CD4-positive, alpha-beta T cell treated with Interferon gamma for 1 hour (primary cell): ENCODE measurements around the gene H1-8.

ENCODE experiments used
- DNase-seq: peaks from one replicate; pipeline ENCODE4 v3.0.0-alpha.2; 2020

H1-8 gene

DNA sequence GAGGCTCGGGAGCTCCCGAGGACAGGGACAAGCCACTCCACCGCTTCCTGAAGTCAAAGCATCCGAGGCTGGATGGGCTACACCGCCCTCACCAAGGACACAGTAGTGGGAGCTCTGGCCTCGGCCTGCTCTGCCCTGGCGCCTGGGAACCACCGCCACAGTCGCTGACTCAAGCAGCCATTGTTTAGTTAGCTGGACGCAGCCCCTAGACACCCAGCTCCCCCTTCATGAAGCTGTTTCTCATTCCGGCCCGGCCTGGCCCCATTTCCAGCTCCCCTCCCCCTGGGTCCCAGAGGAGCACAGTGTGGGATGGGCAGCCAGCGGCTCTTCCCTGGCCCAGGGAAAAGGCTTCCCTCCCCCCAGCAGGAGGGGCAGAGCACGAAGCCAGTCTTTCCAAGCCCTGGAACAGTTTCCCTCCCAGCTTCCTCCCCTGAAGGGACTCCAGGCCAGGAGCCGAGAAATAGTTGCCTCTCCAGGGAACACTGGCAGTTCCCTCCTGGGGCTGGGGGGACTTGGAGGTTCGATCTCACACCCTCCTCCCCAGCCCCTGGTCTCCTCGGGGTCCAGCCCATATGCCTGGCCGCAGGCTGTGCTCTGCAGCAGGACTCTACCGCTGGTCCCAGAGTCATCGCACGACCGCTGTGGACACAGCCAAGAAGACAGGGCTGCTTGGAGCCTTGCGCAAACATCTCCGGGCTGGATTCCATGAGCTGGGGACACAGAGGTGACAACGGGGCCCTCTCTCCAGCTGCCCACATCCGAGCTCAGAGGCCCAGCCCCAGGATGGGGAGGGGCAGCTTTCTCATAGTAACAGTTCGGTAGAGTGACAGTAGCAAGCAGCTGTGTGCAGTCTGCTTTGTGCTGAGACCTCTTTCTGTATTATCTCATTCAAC, 53.5 kb downstream of the H1-8 start:
- peak; percentile 20 for DNase-seq

DNA sequence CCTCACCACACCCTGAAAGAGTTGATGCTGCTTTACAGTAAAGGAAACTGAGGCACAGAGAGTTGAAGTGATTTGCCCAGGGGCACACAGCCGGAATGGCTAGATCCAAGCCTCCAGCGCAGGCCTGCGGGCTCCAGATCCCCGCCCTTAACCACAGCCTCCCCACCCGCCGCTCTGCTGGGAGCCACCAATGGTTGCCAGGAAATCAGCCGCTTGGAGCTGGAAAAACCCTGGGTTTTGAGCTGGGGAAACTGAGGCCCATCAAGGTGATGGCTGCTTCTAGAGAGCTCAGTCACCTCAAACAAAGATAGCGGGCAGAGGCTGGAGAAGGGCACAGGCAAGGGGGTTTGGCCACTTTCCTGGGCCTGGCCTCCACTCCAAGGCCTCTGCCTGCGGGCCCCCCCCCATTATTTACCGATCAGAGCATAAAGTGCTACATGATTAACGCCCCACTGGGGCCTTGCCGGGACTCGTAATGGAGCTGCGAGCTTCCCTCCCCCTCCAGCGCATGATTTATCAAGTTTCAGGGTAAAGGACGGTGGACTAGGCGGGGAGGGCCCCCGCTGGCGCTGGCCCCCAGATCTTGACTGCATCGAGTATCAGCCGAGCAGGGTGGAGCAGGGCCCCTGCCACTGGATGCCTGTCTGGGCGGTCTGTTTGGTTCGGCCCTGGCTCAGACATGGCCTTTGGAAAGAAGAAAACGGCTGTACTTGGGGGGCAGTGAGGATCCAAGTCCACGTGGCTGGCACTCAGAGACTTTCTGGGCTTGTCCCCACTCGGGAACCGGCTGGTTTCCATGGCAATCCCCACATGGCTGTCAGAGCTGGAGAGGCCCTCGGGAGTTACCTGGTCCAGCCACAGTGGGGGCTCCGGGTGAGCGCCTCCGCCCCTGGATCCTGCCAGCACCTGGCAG, 54.4 kb downstream of the H1-8 start:
- no peak for DNase-seq

DNA sequence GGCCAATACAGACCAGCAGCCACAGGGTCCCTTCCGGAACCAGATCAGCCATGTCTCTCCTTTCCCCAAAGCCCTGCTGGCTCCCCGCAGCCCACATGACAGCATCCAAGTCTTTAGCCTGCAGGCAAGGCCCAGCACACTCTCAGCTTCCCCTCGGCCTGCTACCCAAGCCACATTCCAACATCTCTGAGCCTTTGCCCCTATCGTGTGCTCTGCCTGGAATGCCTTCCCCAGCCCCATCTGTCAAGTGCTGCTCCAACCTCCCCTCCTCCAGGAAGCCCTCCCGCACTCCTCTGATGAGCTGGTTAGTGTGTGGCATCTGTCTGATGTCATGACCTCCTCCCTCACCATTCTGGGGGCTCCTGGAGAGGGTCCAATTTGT, 55.0 kb downstream of the H1-8 start:
- DNase-seq, result no peak

DNA sequence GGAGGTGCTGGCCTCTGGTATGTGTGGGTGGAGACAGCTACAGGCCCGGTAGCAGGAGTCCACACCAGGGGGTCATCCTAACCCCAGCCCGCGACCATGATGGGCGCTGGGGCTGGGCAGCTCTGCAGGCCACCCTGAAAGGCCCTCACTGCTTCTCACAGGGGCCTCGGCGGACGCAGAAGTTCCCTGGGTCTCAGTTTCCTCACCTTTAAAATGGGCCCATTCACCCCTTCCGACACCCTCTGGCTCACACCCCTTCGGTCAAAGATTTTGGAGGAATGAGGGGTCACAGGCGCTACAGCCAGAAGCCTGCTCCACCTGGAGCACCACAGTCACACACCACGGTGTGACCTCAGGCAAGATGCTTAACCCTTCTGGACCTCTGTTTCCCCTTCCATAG, 55.5 kb downstream of the H1-8 start:
- DNase-seq, result no peak

DNA sequence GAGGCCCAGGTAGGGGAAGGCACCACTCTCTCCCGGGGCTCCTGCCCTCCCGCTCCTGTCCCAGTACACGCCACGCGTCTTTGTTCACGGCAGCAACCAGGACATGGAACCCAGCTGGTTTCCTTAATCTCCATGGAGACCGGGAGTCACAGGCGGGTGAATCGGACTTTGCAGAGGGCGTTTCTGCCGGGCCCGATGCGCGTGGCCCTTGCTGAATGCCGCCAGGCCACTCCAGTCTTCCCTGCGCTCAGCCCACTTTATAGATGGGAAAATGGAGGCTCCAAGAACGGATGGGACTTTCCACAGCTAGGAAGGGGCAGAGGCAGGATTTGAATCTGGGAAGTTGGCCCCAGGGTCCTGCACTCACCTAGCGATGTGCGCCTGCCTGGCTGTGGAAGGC, 56.1 kb downstream of the H1-8 start:
- DNase-seq, result no peak

DNA sequence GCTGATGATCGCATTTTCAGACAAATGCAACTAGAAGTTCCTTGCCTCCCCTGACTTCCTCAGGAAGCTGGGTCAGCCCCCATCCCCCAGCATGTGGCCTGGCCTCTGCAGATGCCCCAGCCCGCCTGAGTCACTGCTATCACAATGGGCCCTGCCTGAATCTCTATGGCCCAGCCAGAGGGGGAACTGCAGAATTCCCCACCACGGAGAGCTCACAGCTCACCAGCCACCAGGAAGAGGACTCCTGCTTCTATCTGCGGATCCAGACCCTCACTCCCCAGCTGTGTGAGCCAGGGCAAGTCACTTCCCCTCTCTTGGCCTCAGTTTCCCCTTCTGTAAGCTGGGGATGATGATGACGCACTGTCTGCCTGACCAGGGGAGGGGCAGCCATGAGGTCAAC, 56.6 kb downstream of the H1-8 start:
- peak; percentile 69 for DNase-seq

DNA sequence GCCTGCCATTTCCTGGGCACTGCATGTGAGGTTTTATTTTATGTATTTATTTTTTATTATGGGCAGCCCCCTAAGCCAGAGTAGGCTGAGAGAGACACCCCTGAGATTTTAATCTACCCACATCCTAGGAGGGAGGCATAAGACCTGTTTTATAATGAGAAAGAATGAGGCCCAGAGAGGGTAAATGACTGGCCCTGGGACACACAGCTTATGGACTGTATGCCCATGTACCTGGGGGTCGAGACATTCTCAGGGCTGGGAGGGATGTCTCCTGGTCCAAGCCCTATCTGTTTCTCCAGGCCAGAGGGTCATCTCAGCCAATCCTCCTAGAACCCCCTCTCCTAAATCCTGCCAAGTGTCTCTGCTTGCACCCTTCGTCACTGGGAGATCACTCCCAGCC, 57.4 kb downstream of the H1-8 start:
- no peak for DNase-seq
